Effector memory CD8-positive, alpha-beta T cell (primary cell): ENCODE results near the gene IL17RB.
A peak's percentile ranks its signal among the peaks of the same experiment; 100 is the strongest.

ENCODE experiments used
- ATAC-seq: fragments of 150-1000 bp; cut with Tn5 transposase; replicated peaks from 2 replicates; pipeline ENCODE4 v1.10.0; 2021; ENCODE audit warnings: mild to moderate bottlenecking, moderate library complexity
- DNase-seq, 3 experiments: peaks; one replicate each; pipeline ENCODE4 v3.0.0; 2021
- H3K27ac Mint-ChIP-seq, 2 donors: one replicate each; pipeline ENCODE4 v1.8.0; 2022; ENCODE audit warnings: mild to moderate bottlenecking in 2 of 2, mixed read lengths in 2 of 2, moderate library complexity in 2 of 2
- H3K27me3 Mint-ChIP-seq, 2 donors: one replicate each; pipeline ENCODE4 v1.8.0; 2022; ENCODE audit warnings: mixed read lengths in 2 of 2
- H3K36me3 Mint-ChIP-seq: one replicate; pipeline ENCODE4 v1.8.0; 2022; ENCODE audit warnings: mild to moderate bottlenecking, moderate library complexity, mixed read lengths; ENCODE audit not compliant: insufficient read depth
- H3K4me1 Mint-ChIP-seq, 2 donors: one replicate each; pipeline ENCODE4 v1.8.0; 2022; ENCODE audit warnings: low read depth in 2 of 2, mixed read lengths in 2 of 2
- H3K4me3 Mint-ChIP-seq, 2 donors: one replicate each; pipeline ENCODE4 v1.8.0; 2022; ENCODE audit warnings: mild to moderate bottlenecking in 2 of 2, mixed read lengths in 2 of 2, moderate library complexity in 2 of 2
- H3K9me3 Mint-ChIP-seq, 2 donors: one replicate each; pipeline ENCODE4 v1.8.0; 2022; ENCODE audit warnings: mixed read lengths in 2 of 2
- total RNA-seq, 9 experiments: gene quantifications; one replicate each; lab custom pipeline; 2026; lab: John Stamatoyannopoulos, UW

IL17RB gene, protein sequence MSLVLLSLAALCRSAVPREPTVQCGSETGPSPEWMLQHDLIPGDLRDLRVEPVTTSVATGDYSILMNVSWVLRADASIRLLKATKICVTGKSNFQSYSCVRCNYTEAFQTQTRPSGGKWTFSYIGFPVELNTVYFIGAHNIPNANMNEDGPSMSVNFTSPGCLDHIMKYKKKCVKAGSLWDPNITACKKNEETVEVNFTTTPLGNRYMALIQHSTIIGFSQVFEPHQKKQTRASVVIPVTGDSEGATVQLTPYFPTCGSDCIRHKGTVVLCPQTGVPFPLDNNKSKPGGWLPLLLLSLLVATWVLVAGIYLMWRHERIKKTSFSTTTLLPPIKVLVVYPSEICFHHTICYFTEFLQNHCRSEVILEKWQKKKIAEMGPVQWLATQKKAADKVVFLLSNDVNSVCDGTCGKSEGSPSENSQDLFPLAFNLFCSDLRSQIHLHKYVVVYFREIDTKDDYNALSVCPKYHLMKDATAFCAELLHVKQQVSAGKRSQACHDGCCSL
- total RNA-seq: 0 to 52.6 (median 10.3) reads per million in 9 experiments

DNA sequence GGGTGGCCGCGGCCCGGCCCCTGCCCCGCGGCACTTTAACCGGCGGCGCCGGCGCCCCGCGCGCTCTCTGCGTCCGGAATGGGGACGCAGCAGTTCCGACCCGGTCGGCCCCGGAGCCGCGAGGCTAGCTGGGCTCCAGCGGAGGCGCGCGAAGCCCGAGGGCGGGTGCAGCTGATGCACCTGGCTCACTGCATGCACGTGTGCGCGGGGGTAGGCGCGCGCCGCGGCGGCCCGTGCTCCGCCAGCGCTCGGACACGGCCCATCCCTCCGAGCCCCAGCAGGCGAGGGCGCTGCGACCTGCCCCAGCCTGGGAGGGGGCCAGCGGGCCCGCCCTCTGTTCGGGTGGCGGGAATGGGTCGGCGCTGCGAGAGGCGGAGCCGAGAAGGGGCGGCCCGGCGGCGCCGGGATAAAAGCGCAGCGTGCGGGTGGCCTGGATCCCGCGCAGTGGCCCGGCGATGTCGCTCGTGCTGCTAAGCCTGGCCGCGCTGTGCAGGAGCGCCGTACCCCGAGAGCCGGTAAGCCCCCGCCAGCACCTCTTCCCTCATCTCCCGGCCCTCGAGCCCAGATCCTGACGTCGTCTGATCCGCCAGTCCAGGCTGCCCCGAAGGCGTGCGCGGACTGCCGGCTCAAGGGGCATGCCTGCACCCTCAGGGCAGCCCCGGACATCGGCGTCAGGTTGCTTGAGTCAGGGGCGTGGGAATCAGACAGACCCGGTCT is at the start of gene IL17RB, which contains the start of gene CHDH:
Gene IL17RB, plus strand, starts transcription at position 435 of the 717 bp plus-strand sequence. Its CDS starts 21 bp downstream, at position 456.
Gene CHDH, minus strand, starts transcription at position 286 of the 717 bp plus-strand sequence. CDS start 22,411 bp downstream, outside the sequence.
- Mint-ChIP-seq H3K27me3 (peaks cover 37 to 79% of the 10 kb centered on the region in 2 donors), H3K4me3 (peak within 1 kb of the TSS; percentile 58 to 71), H3K27ac (no peak within 1 kb of the TSS), H3K36me3 (peaks cover 2% of the 10 kb centered on the region), H3K4me1 (peaks cover 0 to 3% of the 10 kb centered on the region in 2 donors), H3K9me3 (no peaks in the 10 kb centered on the region)
- ATAC-seq (peak; percentile 63), DNase-seq (no peak)

DNA sequence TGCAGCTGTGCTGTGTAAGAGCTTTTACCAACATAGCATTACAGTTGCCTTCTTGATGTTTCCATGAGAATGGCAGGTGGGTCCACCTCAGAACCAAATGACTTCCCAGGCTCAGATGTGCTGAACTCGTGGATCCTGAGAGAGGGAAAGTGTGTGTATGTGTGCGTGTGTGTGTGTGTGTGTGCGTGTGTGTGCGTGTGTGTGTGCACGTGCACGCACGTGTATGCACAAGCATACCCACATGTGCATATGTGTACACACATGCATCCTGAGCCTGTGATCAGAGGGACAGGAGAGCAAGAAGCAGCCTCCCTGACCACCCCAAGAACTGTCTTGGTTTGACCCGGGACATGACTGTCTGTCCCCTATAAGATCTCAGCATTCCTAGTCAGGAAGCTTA is 48.2 kb upstream of the IL17RB start:
- Mint-ChIP-seq H3K4me3 (no peak overlapping the region), H3K4me1 (no peaks in the 10 kb centered on the region), H3K27me3 (peaks cover 34 to 37% of the 10 kb centered on the region in 2 donors), H3K36me3 (no peaks in the 10 kb centered on the region), H3K9me3 (no peaks in the 10 kb centered on the region), H3K27ac (no peak overlapping the region)
- DNase-seq (no peak), ATAC-seq (no peak)

DNA sequence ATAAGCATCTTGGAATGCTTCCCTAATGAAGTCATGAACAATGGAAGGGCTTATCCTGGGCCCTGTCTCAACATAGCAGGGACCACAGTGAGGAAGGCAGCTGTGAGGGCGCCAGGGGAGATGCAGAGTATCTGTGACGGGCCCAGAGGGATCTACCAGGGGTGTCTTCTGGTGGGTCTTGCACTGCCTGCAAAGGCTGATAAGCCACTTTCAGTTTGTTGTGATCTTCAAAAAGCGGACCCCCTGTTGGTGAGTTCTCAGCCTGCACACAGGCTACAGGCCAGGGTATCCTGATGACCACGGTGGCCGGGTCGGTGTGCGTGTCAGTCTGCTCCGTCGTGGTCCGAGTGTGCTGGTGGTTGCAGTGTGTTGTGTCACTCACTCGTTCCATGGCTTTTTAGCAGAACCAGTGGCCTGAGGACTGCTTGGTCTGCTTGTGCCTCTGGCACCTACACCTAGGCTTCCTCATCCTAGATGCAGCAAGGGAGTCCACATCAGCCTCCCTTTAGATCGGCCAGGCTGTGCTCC is 47.0 kb upstream of the IL17RB start:
- Mint-ChIP-seq H3K27ac (no peak overlapping the region), H3K4me3 (no peak overlapping the region), H3K4me1 (no peaks in the 10 kb centered on the region)

DNA sequence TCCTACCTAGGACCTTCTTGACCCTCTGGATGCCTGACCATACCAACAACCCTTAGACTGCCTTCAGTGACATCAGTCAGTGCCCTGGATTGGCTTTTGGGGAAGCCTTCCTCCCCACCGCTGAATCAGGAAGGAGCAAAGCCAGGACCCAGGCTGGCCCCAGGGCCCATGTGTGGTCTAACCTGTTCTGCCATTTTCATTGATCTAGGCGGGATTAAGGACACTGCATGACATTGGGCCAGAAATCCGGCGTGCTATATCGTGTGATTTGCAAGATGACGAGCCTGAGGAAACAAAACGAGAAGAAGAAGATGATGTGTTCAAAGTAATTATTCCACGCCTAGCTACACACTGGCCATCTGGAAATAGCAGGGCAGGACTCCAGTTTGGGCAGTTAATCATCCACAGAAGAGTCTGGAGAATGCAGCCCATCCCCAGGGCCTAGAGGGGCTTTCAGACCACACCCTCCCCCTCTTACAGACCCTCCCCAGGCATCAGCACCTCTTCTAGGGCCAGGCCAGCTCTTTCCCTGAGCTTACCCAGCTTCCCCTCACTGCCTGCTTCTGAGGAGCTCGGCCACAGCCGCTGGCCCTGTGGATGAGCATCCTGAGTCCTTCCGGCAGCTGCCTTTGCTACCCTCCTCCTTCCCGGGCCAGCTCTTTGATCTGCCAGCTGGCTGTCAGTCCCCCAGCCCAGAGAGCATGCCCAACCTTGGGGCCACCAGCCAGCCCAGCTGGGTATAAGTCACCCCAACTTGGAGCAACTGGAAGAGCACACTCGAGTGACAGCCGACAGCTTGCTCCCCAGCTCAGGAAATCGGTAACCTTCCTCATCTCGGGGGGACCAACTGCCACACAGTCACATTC is 46.1 kb upstream of the IL17RB start:
- no peaks in the 10 kb centered on the region for H3K4me1 Mint-ChIP-seq

More for the DNA sequence above, 47.0 kb upstream of the IL17RB start:
- Mint-ChIP-seq H3K36me3 (no peaks in the 10 kb centered on the region), H3K27me3 (peaks cover 35 to 43% of the 10 kb centered on the region in 2 donors), H3K9me3 (no peaks in the 10 kb centered on the region)
- DNase-seq: no peak
- no peak for ATAC-seq

DNA sequence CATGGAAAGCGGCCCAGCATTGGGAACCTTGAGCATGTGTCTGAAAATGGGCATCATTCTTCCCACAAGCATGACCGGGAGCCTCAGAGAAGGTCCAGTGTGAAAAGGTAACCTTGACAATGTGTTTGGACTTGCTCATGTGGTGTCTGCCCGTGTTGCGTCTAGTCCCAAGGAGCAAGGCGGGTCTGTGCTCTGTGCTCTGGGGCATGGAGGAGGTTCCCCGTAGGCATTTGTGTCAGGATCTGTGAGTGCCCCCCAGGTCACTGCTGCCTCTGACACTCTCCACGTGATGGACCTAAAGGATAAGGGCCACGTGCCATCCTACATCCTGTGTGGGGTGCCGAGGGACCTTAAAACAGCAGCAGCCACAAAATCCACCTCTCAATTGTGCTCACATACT is 45.0 kb upstream of the IL17RB start:
- no peak overlapping the region for H3K4me3 Mint-ChIP-seq
- peaks cover 34 to 39% of the 10 kb centered on the region in 2 donors for H3K27me3 Mint-ChIP-seq
- no peak overlapping the region for H3K27ac Mint-ChIP-seq
- no peaks in the 10 kb centered on the region for H3K9me3 Mint-ChIP-seq
- H3K4me1 Mint-ChIP-seq: no peaks in the 10 kb centered on the region
- no peak for DNase-seq
- ATAC-seq: no peak
- H3K36me3 Mint-ChIP-seq: no peaks in the 10 kb centered on the region

More for the DNA sequence above, 46.1 kb upstream of the IL17RB start:
- no peaks in the 10 kb centered on the region for H3K9me3 Mint-ChIP-seq
- no peak overlapping the region for H3K27ac Mint-ChIP-seq
- ATAC-seq (no peak), DNase-seq (no peak)
- H3K36me3 Mint-ChIP-seq: no peaks in the 10 kb centered on the region
- H3K27me3 Mint-ChIP-seq: peaks cover 35 to 41% of the 10 kb centered on the region in 2 donors
- H3K4me3 Mint-ChIP-seq: no peak overlapping the region

DNA sequence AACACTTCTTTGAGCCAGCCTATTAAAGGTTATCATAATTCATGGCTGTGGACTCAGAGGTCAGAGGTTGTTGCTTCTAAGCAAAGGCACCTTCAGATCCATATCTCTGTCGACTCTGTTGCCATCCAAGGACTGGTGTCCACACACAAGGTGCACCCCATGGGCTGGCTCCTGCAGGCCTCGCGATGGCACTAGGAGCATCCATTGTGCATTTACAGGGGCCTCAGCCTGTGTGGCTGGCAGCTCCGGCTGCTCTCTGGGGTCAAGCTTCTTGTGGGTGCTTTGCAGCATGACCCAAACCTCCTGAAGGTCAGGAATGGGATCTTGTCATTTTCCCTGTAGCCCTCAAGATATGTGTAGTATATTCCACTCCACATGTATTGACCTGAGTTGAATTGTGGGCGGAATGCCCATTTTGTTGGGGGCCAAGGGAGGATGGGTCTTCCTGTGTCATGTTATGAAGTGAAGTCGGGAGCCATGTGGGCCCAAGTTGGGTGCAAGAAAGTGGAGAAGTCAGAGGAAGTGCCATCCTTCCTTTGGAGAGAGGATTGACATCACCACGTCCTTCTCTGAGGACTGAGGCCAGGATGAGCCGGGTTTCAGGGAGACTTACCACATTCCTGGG is 44.0 kb upstream of the IL17RB start:
- H3K4me3 Mint-ChIP-seq: no peak overlapping the region
- no peak for ATAC-seq
- no peaks in the 10 kb centered on the region for H3K4me1 Mint-ChIP-seq
- H3K27ac Mint-ChIP-seq: no peak overlapping the region
- DNase-seq: no peak
- H3K36me3 Mint-ChIP-seq: no peaks in the 10 kb centered on the region
- H3K9me3 Mint-ChIP-seq: no peaks in the 10 kb centered on the region
- peaks cover 44 to 48% of the 10 kb centered on the region in 2 donors for H3K27me3 Mint-ChIP-seq

DNA sequence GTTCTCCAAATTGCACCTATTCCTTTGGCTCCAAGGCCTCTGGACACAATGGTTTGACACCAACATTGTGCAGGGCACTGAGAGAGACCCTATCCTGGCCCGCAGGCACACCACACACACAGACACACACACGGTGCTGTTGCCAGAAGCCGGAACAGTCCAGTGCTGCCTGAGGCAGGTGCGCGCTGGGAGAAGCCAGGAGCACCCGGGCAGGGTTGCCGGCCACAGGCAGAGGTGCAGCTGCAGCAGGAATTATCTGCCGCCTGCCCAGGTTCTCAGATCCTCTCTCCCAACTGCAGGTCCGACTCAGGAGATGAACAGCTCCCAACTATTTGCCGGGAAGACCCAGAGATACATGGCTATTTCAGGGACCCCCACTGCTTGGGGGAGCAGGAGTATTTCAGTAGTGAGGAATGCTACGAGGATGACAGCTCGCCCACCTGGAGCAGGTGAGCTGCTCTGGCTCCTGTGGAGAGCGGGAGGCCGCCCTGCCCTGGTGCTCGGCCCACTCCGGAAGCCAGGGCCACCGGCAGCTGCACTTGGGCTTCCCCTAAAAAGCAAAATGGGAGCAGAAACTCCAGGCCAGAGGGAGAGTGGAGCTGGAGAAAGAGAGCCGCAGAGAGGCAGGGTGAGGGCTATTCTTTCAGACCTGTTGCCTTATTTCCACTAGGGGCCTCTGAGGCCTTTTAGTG is 43.1 kb upstream of the IL17RB start:
- H3K4me1 Mint-ChIP-seq: no peaks in the 10 kb centered on the region
- H3K27me3 Mint-ChIP-seq: peaks cover 47 to 52% of the 10 kb centered on the region in 2 donors
- no peak for ATAC-seq
- no peaks in the 10 kb centered on the region for H3K36me3 Mint-ChIP-seq
- no peak for DNase-seq
- H3K27ac Mint-ChIP-seq: no peak overlapping the region
- no peak overlapping the region for H3K4me3 Mint-ChIP-seq
- no peaks in the 10 kb centered on the region for H3K9me3 Mint-ChIP-seq

DNA sequence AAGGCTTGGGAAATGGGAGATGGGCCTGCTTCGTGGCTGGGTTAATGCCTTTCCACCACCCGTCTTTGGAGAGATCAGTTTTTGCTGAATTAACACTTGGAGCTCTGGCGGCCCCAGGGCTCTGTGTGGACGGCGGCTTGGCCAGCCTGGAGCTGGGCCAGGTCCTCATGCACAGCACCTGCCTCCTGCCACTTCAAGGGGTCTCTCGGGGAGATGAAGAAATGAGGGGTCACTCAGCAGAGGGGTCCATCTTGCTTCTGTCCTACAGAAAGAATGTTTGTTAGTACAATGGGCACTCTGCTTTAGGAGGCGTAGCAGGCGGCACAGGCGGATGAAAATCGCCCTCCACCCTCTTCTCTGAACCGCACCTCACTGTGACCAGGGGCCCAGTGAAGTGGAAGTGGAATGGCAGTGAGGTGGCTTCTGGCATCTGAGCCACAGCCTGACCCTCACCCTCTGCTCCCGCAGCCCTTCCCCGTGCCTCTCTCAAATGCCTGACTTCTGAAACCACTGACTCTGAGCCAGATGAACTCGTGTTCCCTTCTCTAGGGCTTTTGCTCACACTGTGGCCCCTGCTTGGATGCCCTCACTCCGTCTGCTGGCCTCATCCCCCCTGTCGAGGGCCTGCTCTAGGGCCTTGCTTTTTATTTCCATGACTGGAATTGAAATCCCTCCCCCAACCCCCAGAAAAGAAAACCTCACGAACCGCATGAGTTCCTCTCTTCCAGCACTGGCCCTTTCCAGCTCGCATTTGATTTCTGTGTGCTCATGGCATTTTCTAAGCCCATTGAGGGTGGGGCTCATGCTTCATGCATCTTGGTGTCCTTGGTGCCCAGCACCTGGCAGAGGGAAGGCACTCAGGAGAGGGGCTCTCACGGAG is 42.3 kb upstream of the IL17RB start:
- H3K36me3 Mint-ChIP-seq: no peaks in the 10 kb centered on the region
- no peak overlapping the region for H3K4me3 Mint-ChIP-seq
- DNase-seq (no peak), ATAC-seq (no peak)
- H3K27ac Mint-ChIP-seq: no peak overlapping the region
- H3K4me1 Mint-ChIP-seq: no peaks in the 10 kb centered on the region
- peaks cover 44 to 53% of the 10 kb centered on the region in 2 donors for H3K27me3 Mint-ChIP-seq
- H3K9me3 Mint-ChIP-seq: no peaks in the 10 kb centered on the region

DNA sequence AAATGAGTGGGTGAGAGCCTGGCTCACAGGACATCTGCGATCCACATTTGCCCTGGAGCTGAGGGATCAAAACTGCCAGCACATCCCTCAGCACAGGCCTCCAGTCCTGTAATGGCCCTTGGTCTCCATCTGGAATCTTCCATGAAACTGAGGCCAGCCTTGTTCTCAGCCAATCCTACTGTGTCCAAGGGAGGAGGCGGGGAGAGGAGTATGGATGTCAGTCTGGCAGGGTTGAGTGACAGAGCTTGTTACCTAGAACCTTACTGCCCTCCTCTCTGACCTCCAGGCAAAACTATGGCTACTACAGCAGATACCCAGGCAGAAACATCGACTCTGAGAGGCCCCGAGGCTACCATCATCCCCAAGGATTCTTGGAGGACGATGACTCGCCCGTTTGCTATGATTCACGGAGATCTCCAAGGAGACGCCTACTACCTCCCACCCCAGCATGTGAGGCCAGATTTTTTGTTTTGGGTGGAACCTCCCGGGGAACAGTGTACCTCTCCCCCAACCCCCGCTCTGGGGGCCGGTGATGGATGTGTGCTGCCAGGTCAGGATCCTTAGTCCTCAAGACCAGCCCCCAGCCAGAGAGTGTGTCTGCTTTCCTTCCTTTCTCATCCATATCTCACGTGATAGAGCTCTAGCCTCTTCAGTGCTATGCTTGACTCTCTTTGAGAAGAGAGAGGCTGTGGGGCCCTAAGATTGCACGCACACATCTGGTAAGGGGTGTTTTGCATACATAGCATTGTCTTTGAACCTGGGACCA is 41.5 kb upstream of the IL17RB start:
- no peak for ATAC-seq
- DNase-seq: no peak
- Mint-ChIP-seq H3K27me3 (peaks cover 41 to 50% of the 10 kb centered on the region in 2 donors), H3K27ac (no peak overlapping the region), H3K4me1 (no peaks in the 10 kb centered on the region), H3K4me3 (no peak overlapping the region), H3K36me3 (no peaks in the 10 kb centered on the region), H3K9me3 (no peaks in the 10 kb centered on the region)

DNA sequence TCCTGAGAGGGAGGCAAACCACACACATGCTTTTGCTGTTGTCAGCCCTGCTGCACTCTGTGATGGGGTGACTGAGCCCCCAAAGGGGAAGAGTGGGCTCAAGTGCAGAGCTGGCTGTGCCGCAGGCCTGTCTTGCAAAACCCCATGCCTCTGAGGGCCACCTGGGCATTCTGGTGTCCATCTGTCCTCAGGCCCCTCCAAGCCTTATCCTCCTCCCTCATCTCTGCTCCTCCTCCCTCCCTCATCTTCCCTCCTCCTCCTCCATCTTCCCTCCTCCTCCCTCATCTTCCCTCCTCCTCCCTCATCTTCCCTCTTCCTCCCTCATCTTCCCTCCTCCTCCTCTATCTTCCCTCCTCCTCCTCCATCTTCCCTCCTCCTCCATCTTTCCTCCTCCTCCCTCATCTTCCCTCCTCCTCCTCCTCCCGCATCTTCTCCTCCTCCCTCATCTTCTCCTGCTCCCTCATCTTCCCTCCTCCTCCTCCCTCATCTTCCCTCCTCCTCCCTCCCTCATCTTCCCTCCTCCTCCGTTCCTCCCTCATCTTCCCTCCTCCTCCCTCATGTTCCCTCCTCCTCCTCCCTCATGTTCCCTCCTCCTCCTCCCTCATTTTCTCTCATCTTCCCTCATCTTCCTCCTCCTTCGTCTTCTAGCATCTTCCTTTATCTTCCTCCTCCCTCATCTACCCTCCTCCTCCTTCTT is 40.8 kb upstream of the IL17RB start:
- no peaks in the 10 kb centered on the region for H3K9me3 Mint-ChIP-seq
- no peak for DNase-seq
- no peaks in the 10 kb centered on the region for H3K4me1 Mint-ChIP-seq
- peaks cover 34 to 46% of the 10 kb centered on the region in 2 donors for H3K27me3 Mint-ChIP-seq
- H3K27ac Mint-ChIP-seq: no peak overlapping the region
- H3K36me3 Mint-ChIP-seq: no peaks in the 10 kb centered on the region
- H3K4me3 Mint-ChIP-seq: no peak overlapping the region
- ATAC-seq: no peak
